HUES48 (cell line): ENCODE data around the gene CPLX1.

ENCODE experiments used
- H3K27ac ChIP-seq: one replicate; pipeline ENCODE4 v1.7.0; 2013; ENCODE audit warnings: low read depth, low read length, inconsistent platforms
- H3K27me3 ChIP-seq: 2 replicates; pipeline ENCODE4 v1.6.1; 2013; ENCODE audit warnings: mild to moderate bottlenecking, low read length; ENCODE audit not compliant: control insufficient read depth, insufficient read depth
- H3K36me3 ChIP-seq: 2 replicates; pipeline ENCODE4 v1.6.1; 2013; ENCODE audit warnings: low read length; ENCODE audit not compliant: control insufficient read depth, insufficient read depth
- H3K4me1 ChIP-seq: 2 replicates; pipeline ENCODE4 v1.6.1; 2013; ENCODE audit warnings: mild to moderate bottlenecking, low read length; ENCODE audit not compliant: control insufficient read depth, insufficient read depth
- H3K4me3 ChIP-seq: 2 replicates; pipeline ENCODE4 v1.5.1; 2013; ENCODE audit warnings: mild to moderate bottlenecking, low read depth, low read length
- H3K9ac ChIP-seq: 2 replicates; pipeline ENCODE4 v1.6.1; 2013; ENCODE audit warnings: mild to moderate bottlenecking, low read depth, low read length, moderate library complexity
- H3K9me3 ChIP-seq: 2 replicates; pipeline ENCODE4 v1.6.1; 2013; ENCODE audit warnings: low read length; ENCODE audit not compliant: control insufficient read depth, insufficient read depth

The CPLX1 gene

GRCh38 chr4:823761-824460, 2.0 kb downstream of the CPLX1 start:
- H3K9me3 ChIP-seq = no peaks in the 10 kb centered on the region
- no peak overlapping the region for H3K9ac ChIP-seq
- no peaks in the 10 kb centered on the region for H3K36me3 ChIP-seq
- peaks cover 87% of the 10 kb centered on the region for H3K27me3 ChIP-seq
- no peaks in the 10 kb centered on the region for H3K4me1 ChIP-seq
- H3K4me3 ChIP-seq = no peak overlapping the region
- H3K27ac ChIP-seq = no peak overlapping the region

- H3K4me3 ChIP-seq = no peak overlapping the region
- no peak overlapping the region for H3K27ac ChIP-seq
- no peaks in the 10 kb centered on the region for H3K4me1 ChIP-seq
- H3K9me3 ChIP-seq = no peaks in the 10 kb centered on the region
- H3K9ac ChIP-seq = no peak overlapping the region
- H3K36me3 ChIP-seq = no peaks in the 10 kb centered on the region
- H3K27me3 ChIP-seq = peaks cover 87% of the 10 kb centered on the region
Observed at GRCh38 chr4:823176-823760, 2.7 kb downstream of the CPLX1 start.

- Histone ChIP-seq H3K4me1 (no peaks in the 10 kb centered on the region), H3K9me3 (no peaks in the 10 kb centered on the region), H3K27ac (no peak overlapping the region), H3K4me3 (no peak overlapping the region), H3K27me3 (peaks cover 86% of the 10 kb centered on the region), H3K36me3 (no peaks in the 10 kb centered on the region), H3K9ac (no peak overlapping the region)
Observed at GRCh38 chr4:822361-823175, 3.4 kb downstream of the CPLX1 start.

- H3K9me3 ChIP-seq = no peaks in the 10 kb centered on the region
- no peak overlapping the region for H3K27ac ChIP-seq
- no peaks in the 10 kb centered on the region for H3K36me3 ChIP-seq
- no peak overlapping the region for H3K4me3 ChIP-seq
- no peaks in the 10 kb centered on the region for H3K4me1 ChIP-seq
- H3K27me3 ChIP-seq = peaks cover 84% of the 10 kb centered on the region
- no peak overlapping the region for H3K9ac ChIP-seq
Observed at GRCh38 chr4:821631-822030, 4.3 kb downstream of the CPLX1 start.

- Histone ChIP-seq H3K9me3 (no peaks in the 10 kb centered on the region), H3K4me1 (no peaks in the 10 kb centered on the region), H3K36me3 (no peaks in the 10 kb centered on the region), H3K4me3 (no peak overlapping the region), H3K27ac (no peak overlapping the region), H3K9ac (no peak overlapping the region), H3K27me3 (peaks cover 88% of the 10 kb centered on the region)
Observed at GRCh38 chr4:821181-821591, 4.7 kb downstream of the CPLX1 start.

- no peak overlapping the region for H3K27ac ChIP-seq
- H3K4me1 ChIP-seq = no peaks in the 10 kb centered on the region
- peaks cover 93% of the 10 kb centered on the region for H3K27me3 ChIP-seq
- no peak overlapping the region for H3K9ac ChIP-seq
- H3K9me3 ChIP-seq = no peaks in the 10 kb centered on the region
- H3K4me3 ChIP-seq = no peak overlapping the region
- H3K36me3 ChIP-seq = no peaks in the 10 kb centered on the region
Observed at GRCh38 chr4:820230-821172, 5.4 kb downstream of the CPLX1 start.

GRCh38 chr4:819401-820229, 6.3 kb downstream of the CPLX1 start:
- no peak overlapping the region for H3K27ac ChIP-seq
- no peaks in the 10 kb centered on the region for H3K9me3 ChIP-seq
- no peak overlapping the region for H3K4me3 ChIP-seq
- no peak overlapping the region for H3K9ac ChIP-seq
- H3K36me3 ChIP-seq = no peaks in the 10 kb centered on the region
- peaks cover 91% of the 10 kb centered on the region for H3K27me3 ChIP-seq
- no peaks in the 10 kb centered on the region for H3K4me1 ChIP-seq

- H3K36me3 ChIP-seq = no peaks in the 10 kb centered on the region
- no peaks in the 10 kb centered on the region for H3K4me1 ChIP-seq
- H3K27ac ChIP-seq = no peak overlapping the region
- no peak overlapping the region for H3K9ac ChIP-seq
- H3K4me3 ChIP-seq = no peak overlapping the region
- peaks cover 91% of the 10 kb centered on the region for H3K27me3 ChIP-seq
- no peaks in the 10 kb centered on the region for H3K9me3 ChIP-seq
Observed at GRCh38 chr4:818106-818921, 7.6 kb downstream of the CPLX1 start.

- H3K36me3 ChIP-seq = no peaks in the 10 kb centered on the region
- no peak overlapping the region for H3K27ac ChIP-seq
- peaks cover 91% of the 10 kb centered on the region for H3K27me3 ChIP-seq
- no peaks in the 10 kb centered on the region for H3K9me3 ChIP-seq
- no peak overlapping the region for H3K4me3 ChIP-seq
- H3K4me1 ChIP-seq = no peaks in the 10 kb centered on the region
- no peak overlapping the region for H3K9ac ChIP-seq
Observed at GRCh38 chr4:815464-816146, 10.3 kb downstream of the CPLX1 start.
